ENCODE measurements around the gene ARHGEF3. TPM values are rescaled to one million over a fixed set of nuclear protein-coding genes. Genes with fewer than 3 reads are reported as not detected.
A peak's percentile ranks its signal among the peaks of the same experiment; 100 is the strongest.

Gene ARHGEF3
- 23.1 TPM for total RNA-seq
- long read RNA-seq, transcript ARHGEF3-201 (10 exons, 3,602 nt) = major isoform, 7 of 20 reads
- long read RNA-seq, partial matches to known transcripts = 2 of 20 reads
- long read RNA-seq, other reads (novel, unspliced or antisense) = 8 of 20 reads

GRCh38 chr3:56801662-56802377, at the start of gene ARHGEF3:
ARHGEF3 (minus strand) TSS chr3:56801949; CDS start chr3:56801798, 151 bp downstream.
- intact Hi-C loops (cut with DNase I) = loop anchor here (2.0 to 5.0 kb wide), 2 partner anchors 120 to 187 kb away; no protein-coding TSS in a partner anchor
- peak; percentile 95 for DNase-seq (ENCODE audit: low spot score)

- intact Hi-C loops (cut with DNase I) = loop anchor here (10.0 kb wide), 1 partner anchor 65 kb away; no protein-coding TSS in a partner anchor
- no peak for DNase-seq (ENCODE audit: low spot score)
These were observed 47.9 kb upstream of the ARHGEF3 start for GRCh38 chr3:56849698-56850097.

GRCh38 chr3:56845505-56845904, 43.8 kb upstream of the ARHGEF3 start:
- intact Hi-C loops (cut with DNase I) = no loop called here
- DNase-seq (ENCODE audit: low spot score) = no peak

GRCh38 chr3:56844536-56844935, 42.8 kb upstream of the ARHGEF3 start:
- intact Hi-C loops (cut with DNase I) = no loop called here
- no peak for DNase-seq (ENCODE audit: low spot score)

GRCh38 chr3:56839784-56840715, 38.3 kb upstream of the ARHGEF3 start:
- DNase-seq (ENCODE audit: low spot score) = no peak
- intact Hi-C loops (cut with DNase I) = no loop called here

- intact Hi-C loops (cut with DNase I) = no loop called here
- DNase-seq (ENCODE audit: low spot score) = no peak
These were observed 36.7 kb upstream of the ARHGEF3 start for GRCh38 chr3:56838448-56838847.

GRCh38 chr3:56837196-56837955, 35.6 kb upstream of the ARHGEF3 start:
- intact Hi-C loops (cut with DNase I) = no loop called here
- no peak for DNase-seq (ENCODE audit: low spot score)

GRCh38 chr3:56836276-56837163, 34.8 kb upstream of the ARHGEF3 start:
- no peak for DNase-seq (ENCODE audit: low spot score)
- intact Hi-C loops (cut with DNase I) = no loop called here

- no peak for DNase-seq (ENCODE audit: low spot score)
- intact Hi-C loops (cut with DNase I) = no loop called here
These were observed 34.0 kb upstream of the ARHGEF3 start for GRCh38 chr3:56835650-56836227.

GRCh38 chr3:56833536-56833935, 31.8 kb upstream of the ARHGEF3 start:
- no peak for DNase-seq (ENCODE audit: low spot score)
- intact Hi-C loops (cut with DNase I) = no loop called here

GRCh38 chr3:56833022-56833421, 31.3 kb upstream of the ARHGEF3 start:
- DNase-seq (ENCODE audit: low spot score) = no peak
- intact Hi-C loops (cut with DNase I) = no loop called here

- no peak for DNase-seq (ENCODE audit: low spot score)
- intact Hi-C loops (cut with DNase I) = no loop called here
These were observed 29.8 kb upstream of the ARHGEF3 start for GRCh38 chr3:56831572-56831971.

GRCh38 chr3:56830884-56831283, 29.1 kb upstream of the ARHGEF3 start:
- DNase-seq (ENCODE audit: low spot score) = no peak
- intact Hi-C loops (cut with DNase I) = no loop called here

GRCh38 chr3:56829533-56829932, 27.8 kb upstream of the ARHGEF3 start:
- DNase-seq (ENCODE audit: low spot score) = no peak
- intact Hi-C loops (cut with DNase I) = no loop called here

GRCh38 chr3:56826831-56827722, 25.3 kb upstream of the ARHGEF3 start:
- intact Hi-C loops (cut with DNase I) = no loop called here
- DNase-seq (ENCODE audit: low spot score) = no peak

GRCh38 chr3:56825567-56826438, 24.1 kb upstream of the ARHGEF3 start:
- no peak for DNase-seq (ENCODE audit: low spot score)
- intact Hi-C loops (cut with DNase I) = no loop called here
